NT2/D1 (cell line): Measurements from ENCODE around the gene ZNF773.
"Not testable (repeated sequence)": the region's sequence is repeated elsewhere in the genome, so short reads cannot be mapped to it uniquely, and the experiment has no call there.

Experiments used
- DNase-seq: peaks from one replicate; pipeline ENCODE4 v3.0.0-alpha.2; 2011; ENCODE audit warnings: low read depth, low spot score
- H3K27me3 ChIP-seq: 2 replicates; pipeline ENCODE4 v1.6.0; 2011; ENCODE audit warnings: mild to moderate bottlenecking; ENCODE audit not compliant: insufficient read length, insufficient read depth
- H3K36me3 ChIP-seq: 2 replicates; pipeline ENCODE4 v1.6.1; 2011; ENCODE audit warnings: mild to moderate bottlenecking, low read length, mixed read lengths; ENCODE audit not compliant: insufficient read depth, insufficient read length
- H3K4me1 ChIP-seq: 2 replicates; pipeline ENCODE4 v1.5.1; 2011; ENCODE audit not compliant: insufficient read depth, insufficient read length
- H3K4me3 ChIP-seq: 2 replicates; pipeline ENCODE4 v1.5.1; 2011; ENCODE audit warnings: low read depth; ENCODE audit not compliant: insufficient read length
- H3K9ac ChIP-seq: 2 replicates; pipeline ENCODE4 v1.6.0; 2011; ENCODE audit warnings: low read depth; ENCODE audit not compliant: insufficient read length
- H3K9me3 ChIP-seq: 2 replicates; pipeline ENCODE4 v1.5.1; 2011; ENCODE audit warnings: mild to moderate bottlenecking, low read length; ENCODE audit not compliant: insufficient read depth
- SUZ12 ChIP-seq: IDR thresholded peaks from 2 replicates; pipeline ENCODE4 v1.6.1; 2011; ENCODE audit not compliant: insufficient read length, insufficient read depth; ENCODE audit errors: extremely low read depth
- YY1 ChIP-seq: IDR thresholded peaks from 2 replicates; pipeline ENCODE4 v1.6.1; 2011; ENCODE audit not compliant: insufficient read length, insufficient read depth
- ZNF274 ChIP-seq: IDR thresholded peaks from 2 replicates; pipeline ENCODE4 v1.6.1; 2011; ENCODE audit warnings: mild to moderate bottlenecking, low read depth, low read length

Gene ZNF773

DNA sequence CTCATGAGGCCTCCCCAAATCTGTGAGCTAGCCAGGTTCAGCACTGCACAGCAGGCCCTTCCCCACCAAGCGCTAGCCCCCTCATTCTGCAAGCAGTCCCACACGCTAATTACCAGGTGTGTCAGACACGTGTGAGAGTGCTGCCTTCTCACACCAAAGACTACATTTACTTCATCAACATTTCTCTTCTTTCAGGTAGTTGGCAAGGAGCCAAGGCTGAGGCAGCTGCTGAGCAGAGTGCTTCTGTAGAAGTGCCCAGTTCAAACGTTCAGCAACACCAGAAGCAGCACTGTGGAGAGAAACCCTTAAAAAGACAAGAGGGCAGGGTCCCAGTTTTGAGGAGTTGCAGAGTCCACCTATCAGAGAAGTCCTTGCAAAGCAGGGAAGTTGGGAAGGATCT is 6.4 kb downstream of the ZNF773 start:
- no peaks in the 10 kb centered on the region for H3K9me3 ChIP-seq
- no peaks in the 10 kb centered on the region for H3K4me1 ChIP-seq
- peaks cover 54% of the 10 kb centered on the region for H3K36me3 ChIP-seq
- no peak for TF ChIP-seq YY1
- TF ChIP-seq ZNF274: no peak
- no peak for TF ChIP-seq SUZ12
- no peak for DNase-seq
- no peaks in the 10 kb centered on the region for H3K27me3 ChIP-seq
- H3K9ac ChIP-seq: no peak overlapping the region
- no peak overlapping the region for H3K4me3 ChIP-seq

GRCh38 chr19:57511484-57511883 is 11.7 kb downstream of the ZNF773 start:
- no peak overlapping the region for H3K9ac ChIP-seq
- TF ChIP-seq SUZ12 (no peak), YY1 (no peak), ZNF274 (no peak)
- no peak overlapping the region for H3K4me3 ChIP-seq
- peaks cover 43% of the 10 kb centered on the region for H3K9me3 ChIP-seq
- no peak for DNase-seq
- no peaks in the 10 kb centered on the region for H3K27me3 ChIP-seq
- H3K4me1 ChIP-seq: no peaks in the 10 kb centered on the region
- H3K36me3 ChIP-seq: peaks cover 23% of the 10 kb centered on the region

GRCh38 chr19:57512845-57513244 is 13.1 kb downstream of the ZNF773 start:
- Histone ChIP-seq H3K9me3 (peaks cover 43% of the 10 kb centered on the region), H3K4me3 (no peak overlapping the region), H3K27me3 (no peaks in the 10 kb centered on the region), H3K4me1 (no peaks in the 10 kb centered on the region), H3K9ac (no peak overlapping the region), H3K36me3 (peaks cover 12% of the 10 kb centered on the region)
- no peak for DNase-seq
- no peak for TF ChIP-seq SUZ12
- no peak for TF ChIP-seq ZNF274
- TF ChIP-seq YY1: no peak

DNA sequence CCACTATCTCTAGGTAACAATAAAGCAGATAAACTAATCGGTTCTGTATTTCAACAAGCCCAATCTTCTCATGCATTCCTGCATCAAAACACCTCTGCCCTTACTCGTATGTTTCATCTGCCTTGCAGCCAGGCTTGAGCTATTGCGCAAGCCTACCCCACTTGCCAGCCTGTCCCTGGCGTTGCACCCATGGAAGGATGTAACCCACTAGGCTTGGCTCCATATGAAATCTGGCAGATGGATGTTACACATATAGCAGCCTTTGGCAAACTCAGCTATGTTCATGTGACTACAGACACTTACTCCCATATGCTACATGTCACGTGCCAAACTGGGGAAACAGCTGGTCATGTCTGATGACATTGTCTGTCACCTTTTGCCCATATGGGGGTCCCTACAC is 15.5 kb downstream of the ZNF773 start:
- Histone ChIP-seq H3K36me3 (peaks cover 6% of the 10 kb centered on the region), H3K27me3 (no peaks in the 10 kb centered on the region)

DNA sequence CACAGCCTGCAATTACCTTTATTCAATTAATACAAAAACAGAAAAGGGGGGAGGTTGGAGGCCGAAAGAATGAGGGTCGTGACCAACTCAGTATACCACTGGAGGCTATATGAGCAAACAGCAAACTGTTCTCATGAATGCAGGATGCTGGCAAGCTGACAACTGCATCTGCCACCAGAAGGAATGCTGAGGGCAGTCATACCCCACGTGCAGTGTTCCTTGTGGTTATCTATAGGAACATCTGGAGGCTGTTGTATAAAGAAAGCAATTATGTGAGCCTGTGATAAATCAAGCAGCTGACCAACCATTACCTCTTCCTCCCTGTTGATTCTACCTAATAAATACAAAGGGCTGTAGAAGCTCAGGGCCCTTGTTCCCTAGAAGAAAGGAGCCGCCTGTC is 18.3 kb downstream of the ZNF773 start:
- H3K4me3 ChIP-seq, H3K9ac ChIP-seq, DNase-seq, H3K27me3 ChIP-seq, H3K36me3 ChIP-seq, H3K4me1 ChIP-seq: not testable (repeated sequence)
- H3K9me3 ChIP-seq: peaks cover 25% of the 10 kb centered on the region

More for the DNA sequence above, 15.5 kb downstream of the ZNF773 start:
- Histone ChIP-seq H3K4me3 (no peak overlapping the region), H3K9me3 (peaks cover 43% of the 10 kb centered on the region), H3K9ac (no peak overlapping the region), H3K4me1 (no peaks in the 10 kb centered on the region)
- no peak for TF ChIP-seq SUZ12
- DNase-seq: no peak

- peaks cover 18% of the 10 kb centered on the region for H3K36me3 ChIP-seq
- no peak for TF ChIP-seq SUZ12
- TF ChIP-seq ZNF274: no peak
- TF ChIP-seq YY1: no peak
- H3K4me1 ChIP-seq: peaks cover 2% of the 10 kb centered on the region
- H3K9me3 ChIP-seq: no peaks in the 10 kb centered on the region
- DNase-seq: peak; percentile 85
- peak within 1 kb of the TSS; percentile 86 for H3K4me3 ChIP-seq
- peak within 1 kb of the TSS; percentile 93 for H3K9ac ChIP-seq
- no peaks in the 10 kb centered on the region for H3K27me3 ChIP-seq
Measured at GRCh38 chr19:57527136-57527881, 27.6 kb downstream of the ZNF773 start, which contains the start of gene ZNF549. Gene ZNF549 (plus strand): TSS chr19:57527356. CDS start chr19:57527574, 218 bp downstream.

DNA sequence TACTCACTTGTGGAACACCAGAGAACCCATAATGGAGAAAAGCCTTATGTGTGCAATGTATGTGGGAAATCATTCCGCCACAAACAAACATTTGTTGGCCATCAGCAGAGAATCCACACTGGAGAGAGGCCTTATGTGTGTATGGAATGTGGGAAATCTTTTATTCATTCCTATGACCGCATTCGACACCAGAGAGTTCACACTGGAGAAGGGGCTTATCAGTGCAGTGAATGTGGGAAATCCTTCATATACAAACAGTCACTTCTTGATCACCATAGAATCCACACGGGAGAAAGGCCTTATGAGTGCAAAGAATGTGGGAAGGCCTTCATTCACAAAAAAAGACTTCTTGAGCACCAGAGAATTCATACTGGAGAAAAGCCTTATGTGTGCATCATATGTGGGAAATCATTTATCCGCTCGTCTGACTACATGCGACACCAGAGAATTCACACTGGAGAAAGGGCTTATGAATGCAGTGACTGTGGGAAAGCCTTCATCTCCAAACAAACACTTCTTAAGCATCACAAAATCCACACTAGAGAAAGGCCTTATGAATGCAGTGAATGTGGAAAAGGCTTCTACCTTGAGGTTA is 38.3 kb downstream of the ZNF773 start:
- TF ChIP-seq ZNF274: 0 out of 2 replicates have a peak, but pooled peaks have one; percentile 22
- no peak for TF ChIP-seq SUZ12
- no peaks in the 10 kb centered on the region for H3K4me1 ChIP-seq
- H3K9ac ChIP-seq: no peak overlapping the region
- H3K27me3 ChIP-seq: no peaks in the 10 kb centered on the region
- DNase-seq: no peak
- H3K9me3 ChIP-seq: peaks cover 61% of the 10 kb centered on the region
- peaks cover 80% of the 10 kb centered on the region for H3K36me3 ChIP-seq
- no peak overlapping the region for H3K4me3 ChIP-seq
